SIG-M5 treated with dmso at 0.1 percent for 504 hours (cell line): Measurements from ENCODE around the gene GLIPR1L1.

Experiments used
- DNase-seq: peaks from one replicate; lab custom pipeline; 2025; ENCODE audit not compliant: unreplicated experiment; lab: John Stamatoyannopoulos, UW

GLIPR1L1 gene

DNA sequence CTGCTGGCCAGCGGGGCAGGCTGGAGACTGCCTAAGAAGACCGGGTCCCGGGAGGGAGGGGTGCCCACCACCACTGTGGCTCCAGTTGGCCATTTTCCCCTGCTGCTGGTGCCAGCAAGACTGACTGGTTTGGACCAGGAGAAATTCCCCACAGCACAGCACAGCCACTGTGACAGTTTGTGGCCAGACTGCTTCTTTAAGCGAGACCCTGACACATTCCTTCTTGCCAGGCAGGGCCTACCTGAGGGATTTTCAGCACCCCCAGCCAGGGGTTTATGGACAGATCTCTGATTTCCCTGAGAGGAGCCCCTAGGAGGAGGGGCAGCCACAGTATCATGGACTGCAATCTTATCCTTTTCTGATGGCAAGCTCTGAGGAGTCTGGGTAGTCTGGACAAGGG, 15.5 kb downstream of the GLIPR1L1 start:
- no peak for DNase-seq

DNA sequence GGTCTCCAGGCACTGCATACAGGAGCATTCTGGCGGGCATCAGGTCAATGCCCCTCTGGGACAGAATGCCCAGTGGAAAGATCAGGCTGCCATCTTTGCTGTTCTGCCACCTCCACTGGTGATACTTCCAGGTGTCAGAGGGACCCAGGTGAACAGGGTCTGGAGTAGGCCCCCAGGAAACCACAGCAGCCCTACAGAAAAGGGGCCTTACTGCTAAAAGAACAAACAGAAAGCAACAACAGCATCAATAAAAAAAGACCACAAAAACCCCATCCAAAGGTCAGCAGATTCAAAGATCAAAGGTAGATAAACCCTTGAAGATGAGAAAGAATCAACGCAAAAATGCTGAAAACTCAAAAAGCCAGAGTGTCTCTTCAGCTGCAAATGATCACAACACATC, 15.9 kb downstream of the GLIPR1L1 start:
- no peak for DNase-seq

DNA sequence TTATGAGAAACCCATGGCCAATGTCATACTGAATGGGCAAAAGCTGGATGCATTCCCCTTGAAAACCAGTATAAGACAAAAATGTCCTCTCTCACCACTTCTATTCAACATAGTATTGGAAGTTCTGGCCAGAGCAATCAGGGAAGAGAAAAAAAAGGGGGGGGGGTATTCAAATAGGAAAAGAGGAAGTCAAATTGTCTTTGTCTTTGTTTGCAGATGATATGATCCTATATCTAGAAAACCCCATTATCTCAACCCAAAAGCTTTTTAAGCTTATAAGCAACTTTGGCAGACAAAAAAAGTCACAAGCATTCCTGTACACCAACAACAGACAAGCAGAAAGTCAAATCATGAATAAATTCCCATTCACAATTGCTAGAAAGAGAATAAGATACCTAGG, 19.5 kb downstream of the GLIPR1L1 start:
- no peak for DNase-seq

DNA sequence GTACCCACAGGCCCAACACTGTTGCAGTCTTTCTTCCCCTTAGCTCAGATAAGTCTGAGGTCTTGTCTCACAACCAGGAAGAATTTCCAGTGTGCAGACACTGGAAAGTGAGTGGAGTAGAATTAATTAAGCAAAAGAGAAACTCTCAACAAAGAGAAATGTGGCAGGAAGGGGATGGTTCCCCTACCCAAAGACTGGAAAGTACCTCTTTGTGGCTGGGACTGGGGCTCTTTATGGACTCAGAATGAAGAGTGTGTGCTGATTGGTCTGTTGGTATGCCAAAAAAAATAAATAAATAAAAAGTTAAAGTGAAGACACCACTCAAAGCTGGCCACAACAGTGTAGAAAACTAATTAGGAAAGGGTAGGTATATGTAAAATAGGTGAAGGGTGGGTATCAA, 26.4 kb downstream of the GLIPR1L1 start:
- DNase-seq = no peak

GRCh38 chr12:75361408-75361807, 26.9 kb downstream of the GLIPR1L1 start:
- DNase-seq = no peak

GRCh38 chr12:75364919-75365318, 30.4 kb downstream of the GLIPR1L1 start:
- DNase-seq = peak; percentile 84

GRCh38 chr12:75366629-75367028, 32.2 kb downstream of the GLIPR1L1 start:
- no peak for DNase-seq

DNA sequence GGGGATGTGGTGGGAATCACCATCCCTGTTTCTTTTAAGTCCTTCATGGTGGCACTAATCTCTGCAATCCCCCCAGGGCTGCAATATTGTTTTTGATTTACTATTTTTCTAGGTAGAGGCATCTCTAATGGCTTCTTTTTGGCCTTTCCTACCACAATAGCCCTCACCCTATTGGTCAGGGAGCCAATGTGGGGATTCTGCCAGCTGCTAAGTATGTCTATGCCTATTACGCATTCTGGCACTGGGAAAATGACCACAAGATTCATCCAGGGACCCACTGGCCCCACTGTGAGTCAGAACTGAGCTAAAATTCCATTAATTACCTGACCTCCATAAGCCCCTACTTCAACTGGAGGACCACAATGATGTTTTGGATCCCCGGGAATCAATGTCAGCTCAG, 40.5 kb downstream of the GLIPR1L1 start:
- DNase-seq = no peak

DNA sequence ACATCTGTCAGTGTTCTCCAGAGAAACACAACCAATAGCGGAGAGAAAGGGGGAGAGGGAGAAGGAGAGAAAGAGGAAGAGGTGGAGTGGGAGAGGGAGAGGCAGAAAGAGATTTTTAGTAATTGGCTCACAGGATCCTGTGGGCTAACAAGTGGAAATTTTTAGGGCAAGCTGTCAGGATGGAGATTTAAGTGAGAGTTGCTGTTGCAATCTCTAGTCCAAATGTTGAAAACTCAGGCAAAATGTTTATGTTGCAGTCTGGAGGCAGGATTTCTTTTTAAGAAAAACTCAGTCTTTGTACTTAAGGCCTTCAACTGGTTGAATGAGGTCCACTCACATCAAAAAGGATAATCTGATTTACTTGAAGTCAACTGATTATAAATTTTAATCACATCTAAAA, 43.9 kb downstream of the GLIPR1L1 start:
- no peak for DNase-seq

- no peak for DNase-seq
These were observed 54.6 kb downstream of the GLIPR1L1 start for GRCh38 chr12:75389061-75389460.

- DNase-seq = no peak
These were observed 55.2 kb downstream of the GLIPR1L1 start for GRCh38 chr12:75389706-75390105.

DNA sequence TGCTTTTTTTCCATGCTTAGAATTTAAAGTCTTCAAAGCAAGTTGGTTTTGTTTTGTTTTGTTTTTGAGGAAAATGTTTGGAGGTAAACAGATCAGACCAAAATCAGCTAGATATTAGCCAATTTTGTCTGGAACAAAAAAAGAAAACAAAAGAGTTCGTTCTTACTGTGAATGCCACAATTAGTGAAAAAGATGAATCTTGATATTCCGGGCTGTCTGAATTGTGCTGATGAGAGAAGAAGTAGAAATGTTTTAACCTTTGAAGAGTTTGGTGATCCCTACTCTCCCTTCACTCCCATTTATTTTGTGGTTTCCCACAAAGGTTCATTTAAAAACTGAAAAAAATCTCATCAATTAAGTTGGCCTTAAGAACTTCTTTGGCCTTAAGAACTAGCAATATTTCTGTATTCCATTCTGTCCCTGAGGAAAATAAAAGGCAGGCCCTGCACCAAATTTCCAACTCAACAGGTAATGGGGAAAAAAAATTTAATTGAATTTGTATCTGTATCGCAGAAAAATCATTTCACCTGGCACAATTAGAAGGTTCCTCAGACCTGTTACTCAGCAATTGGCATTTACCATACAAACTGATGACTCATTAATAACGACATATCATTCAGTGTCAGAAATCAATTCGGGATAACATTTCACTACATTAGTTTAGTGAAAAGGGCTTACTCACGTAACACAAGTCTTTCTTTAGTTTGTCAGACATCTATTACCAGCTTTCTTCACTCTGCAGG, 55.9 kb downstream of the GLIPR1L1 start:
- no peak for DNase-seq

- peak; percentile 94 for DNase-seq
These were observed 56.5 kb downstream of the GLIPR1L1 start, which contains the start of gene GLIPR1L2 for GRCh38 chr12:75390899-75391538. Gene GLIPR1L2 (plus strand): TSS chr12:75391089. CDS start chr12:75391117, 28 bp downstream.

- DNase-seq = no peak
These were observed 69.8 kb downstream of the GLIPR1L1 start for GRCh38 chr12:75404231-75404630.

- no peak for DNase-seq
These were observed 73.2 kb downstream of the GLIPR1L1 start for GRCh38 chr12:75407683-75408082.

GRCh38 chr12:75409830-75410229, 75.4 kb downstream of the GLIPR1L1 start:
- DNase-seq = no peak

- DNase-seq = no peak
These were observed 80.2 kb downstream of the GLIPR1L1 start for GRCh38 chr12:75414671-75415070.

- no peak for DNase-seq
These were observed 85.4 kb downstream of the GLIPR1L1 start for GRCh38 chr12:75419841-75420240.
